Measurements from ENCODE around the gene STK39. TPM values are rescaled to one million over a fixed set of nuclear protein-coding genes. Genes with fewer than 3 reads are reported as not detected.

STK39 gene
- total RNA-seq, 1 experiment from 2014 or later, result 22.1 TPM

DNA sequence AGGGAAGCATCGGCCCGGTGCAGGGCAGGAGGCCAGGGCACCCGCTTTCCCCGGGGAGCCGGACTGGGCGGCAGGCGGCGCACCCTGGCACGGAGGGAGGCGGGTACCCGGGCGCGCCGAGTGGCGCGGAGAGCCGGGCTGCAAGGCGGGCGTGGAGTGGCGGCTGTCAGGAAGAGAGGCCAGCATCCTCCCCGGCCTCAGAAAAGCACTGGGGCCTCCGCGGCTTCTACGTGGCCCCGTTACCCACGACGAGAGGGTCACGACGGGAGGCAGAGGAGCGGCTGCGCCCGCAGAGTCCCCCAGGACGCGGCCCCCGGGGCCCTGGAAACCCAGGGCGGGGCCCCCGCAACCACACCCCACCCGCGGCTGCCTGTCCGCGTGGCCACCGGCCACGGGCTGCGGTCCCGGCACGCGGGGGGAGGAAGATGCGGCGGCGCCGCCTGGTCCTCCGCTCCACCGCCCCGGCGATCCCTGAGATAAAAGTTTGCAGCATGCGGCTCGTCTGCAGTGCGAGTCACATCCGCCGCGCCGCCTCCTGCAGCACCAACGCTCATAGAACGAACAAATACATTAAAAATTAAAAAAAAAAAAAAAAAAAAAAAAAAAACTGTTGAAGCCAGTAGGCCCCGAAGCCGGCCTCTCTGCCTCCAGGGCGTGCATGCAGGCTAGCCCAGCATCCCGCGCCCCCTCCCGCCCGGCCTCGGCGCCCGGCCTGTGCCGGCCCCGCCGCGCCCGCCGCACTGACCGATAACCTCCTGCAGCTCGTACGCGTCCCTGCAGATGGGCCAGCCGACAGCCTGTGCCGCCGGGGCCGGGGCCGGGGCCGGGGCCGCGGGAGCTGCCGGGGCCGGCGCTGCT lies 683 bp downstream of the STK39 start:
- H3K4me2 ChIP-seq (ENCODE audit: insufficient read depth, insufficient read length, low read length), result peak overlapping the region; percentile 25
- no peak overlapping the region for H4K91ac ChIP-seq (ENCODE audit: insufficient read length, low read depth, low read length)
- H3K27me3 Mint-ChIP-seq (ENCODE audit: low read depth), result peaks cover 6% of the 10 kb centered on the region
- H3K27ac ChIP-seq (ENCODE audit: insufficient read length, low read depth, low read length), result no peak overlapping the region
- no peak overlapping the region for H2BK20ac ChIP-seq (ENCODE audit: low read depth, low read length, poor library complexity, severe bottlenecking)
- no peaks in the 10 kb centered on the region for H3K9me3 ChIP-seq (ENCODE audit: control insufficient read depth, low read depth, low read length)
- peak overlapping the region; percentile 57 to 86 (median 58); a peak in 2 of 7 replicates for H3K27ac Mint-ChIP-seq
- peaks cover 2% of the 10 kb centered on the region; the same call in 1 of the 2 replicates for H3K4me1 ChIP-seq (ENCODE audit: insufficient read depth, low read length)
- TF ChIP-seq, protein P1, sequence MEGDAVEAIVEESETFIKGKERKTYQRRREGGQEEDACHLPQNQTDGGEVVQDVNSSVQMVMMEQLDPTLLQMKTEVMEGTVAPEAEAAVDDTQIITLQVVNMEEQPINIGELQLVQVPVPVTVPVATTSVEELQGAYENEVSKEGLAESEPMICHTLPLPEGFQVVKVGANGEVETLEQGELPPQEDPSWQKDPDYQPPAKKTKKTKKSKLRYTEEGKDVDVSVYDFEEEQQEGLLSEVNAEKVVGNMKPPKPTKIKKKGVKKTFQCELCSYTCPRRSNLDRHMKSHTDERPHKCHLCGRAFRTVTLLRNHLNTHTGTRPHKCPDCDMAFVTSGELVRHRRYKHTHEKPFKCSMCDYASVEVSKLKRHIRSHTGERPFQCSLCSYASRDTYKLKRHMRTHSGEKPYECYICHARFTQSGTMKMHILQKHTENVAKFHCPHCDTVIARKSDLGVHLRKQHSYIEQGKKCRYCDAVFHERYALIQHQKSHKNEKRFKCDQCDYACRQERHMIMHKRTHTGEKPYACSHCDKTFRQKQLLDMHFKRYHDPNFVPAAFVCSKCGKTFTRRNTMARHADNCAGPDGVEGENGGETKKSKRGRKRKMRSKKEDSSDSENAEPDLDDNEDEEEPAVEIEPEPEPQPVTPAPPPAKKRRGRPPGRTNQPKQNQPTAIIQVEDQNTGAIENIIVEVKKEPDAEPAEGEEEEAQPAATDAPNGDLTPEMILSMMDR (conservative IDR thresholded peaks at IDR 0.05), result peak; percentile 31; the same call in 2 of the 3 replicates
- H4K20me1 ChIP-seq (ENCODE audit: control insufficient read depth, insufficient read depth, insufficient read length), result no peaks in the 10 kb centered on the region
- H3K9ac ChIP-seq (ENCODE audit: extremely low read depth, insufficient read length, low read length), result peak overlapping the region; percentile 6
- peak; percentile 60 for DNase-seq
- H3K36me3 Mint-ChIP-seq (ENCODE audit: insufficient read depth in 1 of 3, low read depth in 3 of 3), result no peaks in the 10 kb centered on the region; a peak in 1 of 7 replicates
- H3K56ac ChIP-seq (ENCODE audit: insufficient read length, low read depth, low read length), result no peak overlapping the region
- no peak overlapping the region for H3K14ac ChIP-seq (ENCODE audit: insufficient read depth, low read length)
- H2AK5ac ChIP-seq (ENCODE audit: insufficient read length, low read length), result no peak overlapping the region
- no peak overlapping the region for H4K8ac ChIP-seq (replicated peaks; ENCODE audit: insufficient read length, low read depth, low read length)
- no peak overlapping the region for H3T11ph ChIP-seq (ENCODE audit: low read length)
- no peaks in the 10 kb centered on the region for H3K79me1 ChIP-seq (ENCODE audit: insufficient read depth, low read depth, low read length, poor library complexity, severe bottlenecking)
- H3K18ac ChIP-seq (ENCODE audit: insufficient read length, low read depth, low read length), result no peak overlapping the region
- H3K9me3 Mint-ChIP-seq, result no peaks in the 10 kb centered on the region
- H4K5ac ChIP-seq (ENCODE audit: insufficient read length, low read depth, low read length), result no peak overlapping the region
- no peak overlapping the region for H2BK12ac ChIP-seq (ENCODE audit: insufficient read length, low read depth, low read length)
- no peak overlapping the region for H3K4ac ChIP-seq (ENCODE audit: low read depth, low read length)
- no peaks in the 10 kb centered on the region for H3K27me3 ChIP-seq (ENCODE audit: insufficient read depth, low read length)
- no peak overlapping the region for H2BK120ac ChIP-seq (ENCODE audit: low read depth, low read length, poor library complexity, severe bottlenecking)
- H2BK5ac ChIP-seq (ENCODE audit: insufficient read length, low read length), result no peak overlapping the region
- H3K4me3 Mint-ChIP-seq, result peak overlapping the region; percentile 84 to 89
- H3K4me1 Mint-ChIP-seq, result peaks cover 36 to 44% of the 10 kb centered on the region in 2 experiments
- no peaks in the 10 kb centered on the region for H3K79me2 ChIP-seq (ENCODE audit: insufficient read depth, low read length)
- no CpG with 5 or more reads among the region's 95 CpGs for WGBS (ENCODE audit: extremely low coverage, insufficient read length, low lambda C conversion rate)
- H2BK15ac ChIP-seq (ENCODE audit: low read depth, low read length), result no peak overlapping the region
- H3K23me2 ChIP-seq (ENCODE audit: insufficient read length, low read depth, low read length, poor library complexity, severe bottlenecking), result peaks cover 4% of the 10 kb centered on the region
- H3K23ac ChIP-seq (ENCODE audit: insufficient read length, low read depth, low read length), result no peak overlapping the region
- no peak overlapping the region for H2AFZ ChIP-seq (ENCODE audit: low read length)
